D721Med (cell line): Measurements from ENCODE around the gene NKX2-2.

ENCODE experiments used
- DNase-seq: peaks from one replicate; pipeline ENCODE4 v3.0.0; 2011; ENCODE audit warnings: low spot score; ENCODE audit not compliant: insufficient read length
- FAIRE-seq: peaks from 2 replicates; lab custom pipeline; 2011; peaks lifted over from hg19 to GRCh38; lab: Jason Lieb, UNC
- CTCF ChIP-seq: IDR thresholded peaks from 2 replicates; pipeline ENCODE4 v1.5.1; 2012; ENCODE audit warnings: mild to moderate bottlenecking, control low read depth; ENCODE audit not compliant: insufficient read depth; ENCODE audit errors: missing control alignments

The NKX2-2 gene

GRCh38 chr20:21511850-21512633, 1.8 kb downstream of the NKX2-2 start:
- FAIRE-seq (no peak), DNase-seq (no peak)
- TF ChIP-seq CTCF = no peak

- TF ChIP-seq CTCF = no peak
- FAIRE-seq (no peak), DNase-seq (no peak)
These were observed 2.4 kb downstream of the NKX2-2 start for GRCh38 chr20:21511485-21511849.

GRCh38 chr20:21510414-21511384, 3.2 kb downstream of the NKX2-2 start:
- no peak for TF ChIP-seq CTCF
- DNase-seq (no peak), FAIRE-seq (no peak)

GRCh38 chr20:21509597-21510371, 4.1 kb downstream of the NKX2-2 start:
- FAIRE-seq (no peak), DNase-seq (no peak)
- TF ChIP-seq CTCF = peak; percentile 11

GRCh38 chr20:21509079-21509596, 4.7 kb downstream of the NKX2-2 start:
- DNase-seq (no peak), FAIRE-seq (no peak)
- no peak for TF ChIP-seq CTCF

- FAIRE-seq (no peak), DNase-seq (no peak)
- no peak for TF ChIP-seq CTCF
These were observed 5.4 kb downstream of the NKX2-2 start for GRCh38 chr20:21508230-21509078.
